Stimulated activated CD4-positive, alpha-beta T cell treated with anti-CD3 and anti-CD28 coated beads, Interleukin-15, amount 100 ng/mL, for 48 hours (primary cell): ENCODE data around the gene BLACAT1.

Experiments
- DNase-seq, 2 donors: peaks; one replicate each; pipeline ENCODE4 v3.0.0-alpha.2; 2020; ENCODE audit warnings: low read depth in 2 of 2

Gene BLACAT1

GRCh38 chr1:205456868-205457745 is 1.3 kb upstream of the BLACAT1 start:
- DNase-seq, result no peak

GRCh38 chr1:205456383-205456867 is 580 bp upstream of the BLACAT1 start:
- no peak for DNase-seq

GRCh38 chr1:205454903-205455335 is 926 bp downstream of the BLACAT1 start:
- no peak for DNase-seq

GRCh38 chr1:205453466-205453865 is 2.4 kb downstream of the BLACAT1 start:
- DNase-seq, result no peak

GRCh38 chr1:205452933-205453332 is 2.9 kb downstream of the BLACAT1 start:
- no peak for DNase-seq

GRCh38 chr1:205452364-205452763 is 3.5 kb downstream of the BLACAT1 start:
- DNase-seq, result no peak

GRCh38 chr1:205451759-205452164 is 4.1 kb downstream of the BLACAT1 start:
- no peak for DNase-seq

GRCh38 chr1:205451202-205451601 is 4.6 kb downstream of the BLACAT1 start:
- DNase-seq, result no peak

GRCh38 chr1:205450448-205450847 is 5.4 kb downstream of the BLACAT1 start:
- DNase-seq, result no peak

GRCh38 chr1:205449750-205450443 is 5.9 kb downstream of the BLACAT1 start:
- peak in 1 of 2 donors; percentile 53 for DNase-seq

- DNase-seq, result no peak
Measured at GRCh38 chr1:205449254-205449749, 6.5 kb downstream of the BLACAT1 start.

- no peak for DNase-seq
Measured at GRCh38 chr1:205448540-205449253, 7.1 kb downstream of the BLACAT1 start.

GRCh38 chr1:205447457-205448341 is 8.1 kb downstream of the BLACAT1 start:
- DNase-seq, result no peak

GRCh38 chr1:205446828-205447227 is 9.0 kb downstream of the BLACAT1 start:
- DNase-seq, result no peak

GRCh38 chr1:205445646-205445935 is 10.3 kb downstream of the BLACAT1 start:
- DNase-seq, result no peak

GRCh38 chr1:205444931-205445645 is 10.8 kb downstream of the BLACAT1 start:
- DNase-seq, result no peak

GRCh38 chr1:205444300-205444930 is 11.4 kb downstream of the BLACAT1 start:
- DNase-seq, result no peak

GRCh38 chr1:205443585-205444299 is 12.1 kb downstream of the BLACAT1 start:
- DNase-seq, result no peak

- no peak for DNase-seq
Measured at GRCh38 chr1:205442051-205442725, 13.7 kb downstream of the BLACAT1 start.
